OCI-LY3 (cell line): ENCODE data around the gene PDLIM5.

Experiments
- EZH2phosphoT487 ChIP-seq: fragments of 200-600 bp; shearing (Covaris generic); IDR thresholded peaks from 2 replicates; pipeline ENCODE4 v1.6.1; 2018; ENCODE audit warnings: antibody characterized with exemption, mixed run types, low read depth
- TF ChIP-seq, protein P1 (sequence below): fragments of 200-600, 300-600 bp; sonication (generic); IDR thresholded peaks from 2 replicates; pipeline ENCODE4 v1.5.1; 2014; ENCODE audit warnings: antibody characterized with exemption, low read length, low read depth

DNA sequence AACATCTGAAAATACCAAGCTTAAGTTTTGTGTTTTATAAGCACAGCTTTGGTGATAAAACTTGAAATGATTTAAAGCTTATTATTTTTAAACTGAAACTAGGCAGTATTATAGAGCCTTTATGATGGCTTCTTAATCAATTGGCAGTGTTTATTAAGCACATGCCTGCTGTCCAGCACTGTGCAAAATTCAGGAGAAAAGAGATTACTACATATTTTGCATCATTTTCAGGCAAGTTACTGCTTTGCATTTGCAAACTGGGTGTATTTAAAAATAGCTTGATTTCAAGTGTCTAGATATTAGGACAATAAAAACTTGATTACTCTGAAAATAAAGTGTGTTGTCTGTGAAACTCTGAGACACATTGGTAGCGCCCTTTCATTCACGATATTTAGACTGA lies 126.5 kb downstream of the PDLIM5 start:
- TF ChIP-seq, protein P1, sequence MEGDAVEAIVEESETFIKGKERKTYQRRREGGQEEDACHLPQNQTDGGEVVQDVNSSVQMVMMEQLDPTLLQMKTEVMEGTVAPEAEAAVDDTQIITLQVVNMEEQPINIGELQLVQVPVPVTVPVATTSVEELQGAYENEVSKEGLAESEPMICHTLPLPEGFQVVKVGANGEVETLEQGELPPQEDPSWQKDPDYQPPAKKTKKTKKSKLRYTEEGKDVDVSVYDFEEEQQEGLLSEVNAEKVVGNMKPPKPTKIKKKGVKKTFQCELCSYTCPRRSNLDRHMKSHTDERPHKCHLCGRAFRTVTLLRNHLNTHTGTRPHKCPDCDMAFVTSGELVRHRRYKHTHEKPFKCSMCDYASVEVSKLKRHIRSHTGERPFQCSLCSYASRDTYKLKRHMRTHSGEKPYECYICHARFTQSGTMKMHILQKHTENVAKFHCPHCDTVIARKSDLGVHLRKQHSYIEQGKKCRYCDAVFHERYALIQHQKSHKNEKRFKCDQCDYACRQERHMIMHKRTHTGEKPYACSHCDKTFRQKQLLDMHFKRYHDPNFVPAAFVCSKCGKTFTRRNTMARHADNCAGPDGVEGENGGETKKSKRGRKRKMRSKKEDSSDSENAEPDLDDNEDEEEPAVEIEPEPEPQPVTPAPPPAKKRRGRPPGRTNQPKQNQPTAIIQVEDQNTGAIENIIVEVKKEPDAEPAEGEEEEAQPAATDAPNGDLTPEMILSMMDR = no peak
- TF ChIP-seq EZH2phosphoT487 = no peak
